ENCODE measurements around the gene USP30.

DNA sequence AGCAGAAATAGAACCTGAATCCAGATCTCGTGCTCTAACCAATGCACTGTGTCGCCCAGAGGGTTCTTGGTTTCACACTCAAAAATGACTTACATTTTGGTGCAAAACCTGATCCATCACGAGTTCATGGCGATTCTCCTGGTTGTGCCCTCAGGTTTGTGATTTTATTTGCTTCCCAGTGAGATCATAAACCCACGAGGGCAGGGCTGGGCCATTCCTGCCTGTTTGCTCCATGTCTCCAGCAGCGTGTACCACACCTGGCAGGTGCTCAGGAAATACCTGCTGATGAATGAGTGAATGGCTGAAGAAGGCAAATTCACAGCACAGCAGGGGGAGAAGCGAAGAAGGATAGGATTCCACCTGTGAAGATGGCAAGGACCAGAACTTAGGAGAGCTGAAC, 73.4 kb downstream of the USP30 start:
- TF ChIP-seq POLR2A (IDR thresholded peaks at IDR 0.05) (no peak), POLR2AphosphoS5 (IDR thresholded peaks at IDR 0.05) (no peak), EP300 (IDR thresholded peaks at IDR 0.05) (no peak)
- TF ChIP-seq, protein P1, sequence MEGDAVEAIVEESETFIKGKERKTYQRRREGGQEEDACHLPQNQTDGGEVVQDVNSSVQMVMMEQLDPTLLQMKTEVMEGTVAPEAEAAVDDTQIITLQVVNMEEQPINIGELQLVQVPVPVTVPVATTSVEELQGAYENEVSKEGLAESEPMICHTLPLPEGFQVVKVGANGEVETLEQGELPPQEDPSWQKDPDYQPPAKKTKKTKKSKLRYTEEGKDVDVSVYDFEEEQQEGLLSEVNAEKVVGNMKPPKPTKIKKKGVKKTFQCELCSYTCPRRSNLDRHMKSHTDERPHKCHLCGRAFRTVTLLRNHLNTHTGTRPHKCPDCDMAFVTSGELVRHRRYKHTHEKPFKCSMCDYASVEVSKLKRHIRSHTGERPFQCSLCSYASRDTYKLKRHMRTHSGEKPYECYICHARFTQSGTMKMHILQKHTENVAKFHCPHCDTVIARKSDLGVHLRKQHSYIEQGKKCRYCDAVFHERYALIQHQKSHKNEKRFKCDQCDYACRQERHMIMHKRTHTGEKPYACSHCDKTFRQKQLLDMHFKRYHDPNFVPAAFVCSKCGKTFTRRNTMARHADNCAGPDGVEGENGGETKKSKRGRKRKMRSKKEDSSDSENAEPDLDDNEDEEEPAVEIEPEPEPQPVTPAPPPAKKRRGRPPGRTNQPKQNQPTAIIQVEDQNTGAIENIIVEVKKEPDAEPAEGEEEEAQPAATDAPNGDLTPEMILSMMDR (IDR thresholded peaks at IDR 0.05) = no peak

Measured in gastroesophageal sphincter (tissue), 3 donors.